HepG2 (cell line): Measurements from ENCODE around the gene OR9A2. TPM values are rescaled to one million over a fixed set of nuclear protein-coding genes. Genes with fewer than 3 reads are reported as not detected.

Source experiments
- ATAC-seq: fragments of 200-7000 bp; cut with Tn5 transposase; 3 replicates; pipeline ENCODE4 v1.9.1; 2020; ENCODE audit warnings: mild to moderate bottlenecking, moderate library complexity
- BruUV-seq: library from RNA; stranded (reverse); fragments of 400-500 nt; replicated peaks from 2 replicates; lab custom pipeline; 2021; lab: Mats Ljungman, UMichigan
- CTCF ChIA-PET: fragments of 300-600 bp; formaldehyde crosslinking; extraction: SDS; loops from one replicate; lab custom pipeline; 2021; ENCODE audit warnings: low total read pairs, inconsistent platforms, low intra/inter-chr PET ratio; lab: Yijun Ruan, JAX
- POLR2A ChIA-PET: fragments of 350-600 bp; sonication (Branson Sonifier 250); formaldehyde crosslinking; loops from one replicate; lab custom pipeline; 2020; ENCODE audit warnings: antibody characterized with exemption, inconsistent platforms; lab: Yijun Ruan, JAX
- DNase-seq: peaks from one replicate; pipeline ENCODE4 v3.0.0-alpha.2; 2015; ENCODE audit warnings: low spot score
- FAIRE-seq: peaks from 3 replicates; lab custom pipeline; 2011; peaks lifted over from hg19 to GRCh38; lab: Jason Lieb, UNC
- H2AFZ ChIP-seq: one replicate; pipeline ENCODE4 v1.6.1; 2011; ENCODE audit warnings: low read length, inconsistent platforms
- H3K27ac ChIP-seq: fragments of 300-600 bp; 3 replicates; pipeline ENCODE4 v1.8.0; 2011; ENCODE audit warnings: mixed run types, mild to moderate bottlenecking, mixed read lengths, low read length, inconsistent platforms; ENCODE audit not compliant: insufficient read depth; ENCODE audit errors: extremely low read length
- H3K27me3 ChIP-seq, 2 experiments: fragments of 200-600 bp in 1 of 2; 2 replicates in 1 of 2; 3 replicates in 1 of 2; pipeline versions ENCODE4 v1.6.0 to v1.8.0; 2011; ENCODE audit warnings: low read length in 2 of 2, mild to moderate bottlenecking in 2 of 2, moderate library complexity in 2 of 2, inconsistent platforms in 1 of 2; ENCODE audit not compliant: insufficient read depth in 2 of 2, control insufficient read depth in 1 of 2
- H3K36me3 ChIP-seq, 2 experiments: fragments of 200-600 bp in 1 of 2; replicated peaks in 1 of 2; 2 replicates in 1 of 2; 3 replicates in 1 of 2; pipeline versions ENCODE4 v1.5.1 to v1.8.0; 2011; ENCODE audit warnings: low read length in 2 of 2, inconsistent platforms in 1 of 2; ENCODE audit not compliant: insufficient read depth in 2 of 2, control insufficient read depth in 1 of 2
- H3K4me1 ChIP-seq: 2 replicates; pipeline ENCODE4 v1.5.1; 2012; ENCODE audit warnings: low read length, inconsistent platforms; ENCODE audit not compliant: insufficient read depth
- H3K4me2 ChIP-seq: 2 replicates; pipeline ENCODE4 v1.6.0; 2011; ENCODE audit warnings: low read depth, low read length, inconsistent platforms
- H3K4me3 ChIP-seq, 3 experiments: fragments of 200-600 bp in 1 of 3; sonication (generic), shearing (Covaris generic) in 1 of 3; replicated peaks in 1 of 3; 2 replicates each; pipeline ENCODE4 v1.5.1; 2011 to 2016; ENCODE audit warnings: low read length in 3 of 3, inconsistent platforms in 2 of 3, low read depth in 2 of 3, mild to moderate bottlenecking in 2 of 3, control low read depth in 1 of 3, mixed read lengths in 1 of 3; ENCODE audit not compliant: insufficient read depth in 1 of 3
- H3K79me2 ChIP-seq: one replicate; pipeline ENCODE4 v1.6.1; 2011; ENCODE audit warnings: low read length, inconsistent platforms; ENCODE audit not compliant: insufficient read depth
- H3K9ac ChIP-seq: 2 replicates; pipeline ENCODE4 v1.6.0; 2011; ENCODE audit warnings: mild to moderate bottlenecking, low read depth, low read length, inconsistent platforms; ENCODE audit not compliant: insufficient read depth
- H3K9me3 ChIP-seq: 2 replicates; pipeline ENCODE4 v1.5.1; 2012; ENCODE audit warnings: mild to moderate bottlenecking, low read length
- H4K20me1 ChIP-seq: 2 replicates; pipeline ENCODE4 v1.6.0; 2011; ENCODE audit warnings: inconsistent platforms, mild to moderate bottlenecking, low read length, moderate library complexity; ENCODE audit not compliant: insufficient read depth
- CREB1 ChIP-seq, 2 experiments: fragments of 450-650 bp in 1 of 2; IDR thresholded peaks; 2 replicates each; pipeline ENCODE4 v1.6.1; 2016 to 2017; ENCODE audit warnings: control low read depth in 1 of 2, mild to moderate bottlenecking in 1 of 2, missing compliant biosample characterization in 1 of 2, missing genetic modification characterization in 1 of 2
- DDIT3 ChIP-seq: sonication (generic); formaldehyde crosslinking; IDR thresholded peaks from 2 replicates; pipeline ENCODE4 v1.4.0; 2020; ENCODE audit warnings: mild to moderate bottlenecking, missing genetic modification reagents
- EEA1 ChIP-seq: sonication (generic); formaldehyde crosslinking; IDR thresholded peaks from 2 replicates; pipeline ENCODE4 v1.5.1; 2020; ENCODE audit warnings: mild to moderate bottlenecking, missing genetic modification reagents, borderline replicate concordance
- MED1 ChIP-seq: sonication (generic); formaldehyde crosslinking; IDR thresholded peaks from 2 replicates; pipeline ENCODE4 v1.4.0; 2020; ENCODE audit warnings: missing genetic modification reagents
- MTERF4 ChIP-seq: sonication (generic); formaldehyde crosslinking; IDR thresholded peaks from 2 replicates; pipeline ENCODE4 v1.8.0; 2023; ENCODE audit warnings: mild to moderate bottlenecking, missing genetic modification reagents
- PTBP1 ChIP-seq: fragments of 200-400 bp; formaldehyde crosslinking; IDR thresholded peaks from 2 replicates; pipeline ENCODE4 v1.6.1; 2018; ENCODE audit warnings: low read length, low read depth; ENCODE audit not compliant: poor library complexity, severe bottlenecking
- SALL2 ChIP-seq: sonication (generic); formaldehyde crosslinking; IDR thresholded peaks from 2 replicates; pipeline ENCODE4 v1.8.1; 2023; ENCODE audit warnings: mild to moderate bottlenecking, missing genetic modification reagents, inconsistent platforms
- SCMH1 ChIP-seq: sonication (generic); formaldehyde crosslinking; IDR thresholded peaks from 2 replicates; pipeline ENCODE4 v1.9.0; 2021; ENCODE audit warnings: missing genetic modification reagents, mild to moderate bottlenecking, borderline replicate concordance
- SMAD3 ChIP-seq: sonication (generic); formaldehyde crosslinking; IDR thresholded peaks from 2 replicates; pipeline ENCODE4 v1.4.0; 2020; ENCODE audit warnings: missing genetic modification reagents
- SUZ12 ChIP-seq: fragments of 150-350 bp; IDR thresholded peaks from 2 replicates; pipeline ENCODE4 v1.6.1; 2014; ENCODE audit warnings: low read depth, low read length
- ZMYM2 ChIP-seq: sonication (generic); formaldehyde crosslinking; IDR thresholded peaks from 2 replicates; pipeline ENCODE4 v1.8.0; 2022; ENCODE audit warnings: mild to moderate bottlenecking, missing genetic modification reagents
- ZNF17 ChIP-seq: sonication (generic); formaldehyde crosslinking; IDR thresholded peaks from 2 replicates; pipeline ENCODE4 v1.5.0; 2020; ENCODE audit warnings: mild to moderate bottlenecking, missing genetic modification reagents
- ZNF253 ChIP-seq: sonication (generic); formaldehyde crosslinking; IDR thresholded peaks from 2 replicates; pipeline ENCODE4 v1.8.0; 2022; ENCODE audit warnings: mild to moderate bottlenecking, missing genetic modification reagents, borderline replicate concordance
- ZNF280D ChIP-seq: sonication (generic); formaldehyde crosslinking; IDR thresholded peaks from 2 replicates; pipeline ENCODE4 v1.5.1; 2020; ENCODE audit warnings: mild to moderate bottlenecking, missing genetic modification reagents
- ZNF547 ChIP-seq: sonication (generic); formaldehyde crosslinking; IDR thresholded peaks from 2 replicates; pipeline ENCODE4 v1.5.1; 2020; ENCODE audit warnings: mild to moderate bottlenecking, missing genetic modification reagents
- ZNF563 ChIP-seq: sonication (generic); formaldehyde crosslinking; IDR thresholded peaks from 2 replicates; pipeline ENCODE4 v1.8.0; 2022; ENCODE audit warnings: mild to moderate bottlenecking, moderate library complexity, missing genetic modification reagents
- ZNF598 ChIP-seq: sonication (generic); formaldehyde crosslinking; IDR thresholded peaks from 2 replicates; pipeline ENCODE4 v1.5.1; 2020; ENCODE audit warnings: mild to moderate bottlenecking, missing genetic modification reagents, borderline replicate concordance
- ZNF773 ChIP-seq: sonication (generic); formaldehyde crosslinking; IDR thresholded peaks from 2 replicates; pipeline ENCODE4 v1.4.0; 2020; ENCODE audit warnings: missing genetic modification reagents, borderline replicate concordance
- ZNF839 ChIP-seq: sonication (generic); formaldehyde crosslinking; IDR thresholded peaks from 2 replicates; pipeline ENCODE4 v1.4.0; 2020; ENCODE audit warnings: missing genetic modification reagents, mild to moderate bottlenecking, borderline replicate concordance
- in situ Hi-C: cut with HindIII; loops from 2 replicates; pipeline ENCODE4 v1.10.0; 2017; ENCODE audit warnings: low pct_unique_long_range_greater_than_20kb; ENCODE audit not compliant: extremely low pct_ligation_motif_present
- intact Hi-C: fragments of 100-400 bp; cut with micrococcal nuclease; formaldehyde crosslinking; loops from one replicate; pipeline ENCODE4 v1.10.0; 2022; ENCODE audit not compliant: unreplicated experiment
- polyA plus RNA-seq, 8 experiments: library from polyadenylated mRNA; depleted of rRNA in 3 of 8; stranded (reverse) in 7 of 8; unstranded in 1 of 8; fragments of >200 nt; fragmentation: Illumina TruSeq in 4 of 8; extraction: Trizol in 4 of 8; gene quantifications; 2 replicates each; pipeline versions ENCODE4 v1.2.1 to v1.2.3, GENCODE V29; 2011 to 2016; ENCODE audit warnings: low read depth in 4 of 8, missing spikeins in 1 of 8, mixed read lengths in 1 of 8; ENCODE audit not compliant: insufficient read depth in 1 of 8
- total RNA-seq, 5 experiments: library from RNA; depleted of rRNA; stranded (reverse); fragments of >200 nt; fragmentation: Illumina TruSeq; extraction: Trizol; gene quantifications; 2 replicates each; pipeline ENCODE4 v1.2.3, GENCODE V29; 2016; ENCODE audit warnings: low read depth in 1 of 5

Gene OR9A2
- total and polyA plus RNA-seq, 2 of the 13 experiments (the other 11 are each of a cell fraction or from before 2014, with no cell fraction given): not detected

GRCh38 chr7:143023047-143023446 lies 3.9 kb downstream of the OR9A2 start:
- Histone ChIP-seq H3K4me2 (no peak overlapping the region), H3K79me2 (no peaks in the 10 kb centered on the region), H3K9ac (no peak overlapping the region), H2AFZ (no peak overlapping the region), H3K9me3 (no peaks in the 10 kb centered on the region), H3K27me3 (no peaks in the 10 kb centered on the region), H3K27ac (no peak overlapping the region), H3K36me3 (no peaks in the 10 kb centered on the region), H3K4me3 (no peak overlapping the region), H3K4me1 (no peaks in the 10 kb centered on the region), H4K20me1 (no peaks in the 10 kb centered on the region)
- no peak for DNase-seq
- BruUV-seq: no TSS peak
- CTCF ChIA-PET: no interaction called here
- no peak for FAIRE-seq
- intact Hi-C loops (no loop called here), in situ Hi-C loops (no loop called here)
- POLR2A ChIA-PET: no interaction called here
- TF ChIP-seq ZMYM2: no peak
- no peak for TF ChIP-seq ZNF547
- TF ChIP-seq ZNF773: no peak
- TF ChIP-seq PTBP1: no peak
- TF ChIP-seq DDIT3 (CRISPR knock-in tag): no peak
- TF ChIP-seq CREB1 (IDR thresholded peaks at IDR 0.05): no peak
- TF ChIP-seq CREB1 (CRISPR knock-in tag; IDR thresholded peaks at IDR 0.05): no peak
- TF ChIP-seq ZNF253 (CRISPR knock-in tag): no peak
- no peak for TF ChIP-seq SALL2 (CRISPR knock-in tag)
- TF ChIP-seq MTERF4: no peak
- TF ChIP-seq ZNF17 (CRISPR knock-in tag): no peak
- TF ChIP-seq MED1 (CRISPR knock-in tag): no peak
- TF ChIP-seq SMAD3 (CRISPR knock-in tag): no peak
- no peak for TF ChIP-seq SCMH1 (CRISPR knock-in tag)
- no peak for TF ChIP-seq ZNF598 (CRISPR knock-in tag)
- no peak for TF ChIP-seq EEA1 (CRISPR knock-in tag)
- no peak for TF ChIP-seq ZNF280D (CRISPR knock-in tag)
- no peak for TF ChIP-seq SUZ12
- no peak for TF ChIP-seq ZNF563 (CRISPR knock-in tag)
- no peak for TF ChIP-seq ZNF839 (CRISPR knock-in tag)
- ATAC-seq: no peak
